Amniotic stem cell (primary cell): ENCODE measurements around the gene CAPRIN1.
"Not testable (repeated sequence)": the region's sequence is repeated elsewhere in the genome, so short reads cannot be mapped to it uniquely, and the experiment has no call there.

Experiments used
- DNase-seq: peaks from one replicate; lab custom pipeline; 2025; lab: John Stamatoyannopoulos, UW

CAPRIN1 gene

GRCh38 chr11:34091825-34092224 lies 40.3 kb downstream of the CAPRIN1 start:
- no peak for DNase-seq

GRCh38 chr11:34094900-34095299 lies 43.4 kb downstream of the CAPRIN1 start:
- DNase-seq, result not testable (repeated sequence)

- no peak for DNase-seq
Observed at GRCh38 chr11:34098813-34099212, 47.3 kb downstream of the CAPRIN1 start.

- no peak for DNase-seq
Observed at GRCh38 chr11:34104680-34105078, 53.1 kb downstream of the CAPRIN1 start.

- DNase-seq, result peak; percentile 96
Observed at GRCh38 chr11:34105079-34105956, 53.8 kb downstream of the CAPRIN1 start, which contains the start of gene NAT10. NAT10 (plus strand) TSS chr11:34105629; CDS start chr11:34108226, 2,597 bp downstream.

- no peak for DNase-seq
Observed at GRCh38 chr11:34105957-34106504, 54.5 kb downstream of the CAPRIN1 start.

- no peak for DNase-seq
Observed at GRCh38 chr11:34111722-34112270, 60.3 kb downstream of the CAPRIN1 start.

GRCh38 chr11:34114014-34114413 lies 62.5 kb downstream of the CAPRIN1 start:
- no peak for DNase-seq

- no peak for DNase-seq
Observed at GRCh38 chr11:34114471-34114870, 62.9 kb downstream of the CAPRIN1 start.

- no peak for DNase-seq
Observed at GRCh38 chr11:34120651-34121050, 69.1 kb downstream of the CAPRIN1 start.

- no peak for DNase-seq
Observed at GRCh38 chr11:34124885-34125668, 73.5 kb downstream of the CAPRIN1 start.

GRCh38 chr11:34126959-34127848 lies 75.7 kb downstream of the CAPRIN1 start:
- no peak for DNase-seq

- no peak for DNase-seq
Observed at GRCh38 chr11:34128824-34129223, 77.3 kb downstream of the CAPRIN1 start.

GRCh38 chr11:34132261-34132965 lies 80.9 kb downstream of the CAPRIN1 start:
- DNase-seq, result no peak

- DNase-seq, result no peak
Observed at GRCh38 chr11:34134765-34135164, 83.2 kb downstream of the CAPRIN1 start.

- no peak for DNase-seq
Observed at GRCh38 chr11:34135439-34135838, 83.9 kb downstream of the CAPRIN1 start.

GRCh38 chr11:34136420-34136819 lies 84.9 kb downstream of the CAPRIN1 start:
- DNase-seq, result no peak

- no peak for DNase-seq
Observed at GRCh38 chr11:34139346-34139745, 87.8 kb downstream of the CAPRIN1 start.

GRCh38 chr11:34140149-34140548 lies 88.6 kb downstream of the CAPRIN1 start:
- no peak for DNase-seq

- DNase-seq, result no peak
Observed at GRCh38 chr11:34143048-34143447, 91.5 kb downstream of the CAPRIN1 start.

GRCh38 chr11:34145073-34145472 lies 93.5 kb downstream of the CAPRIN1 start:
- DNase-seq, result no peak
